ENCODE data around the gene CLEC4F.

Gene CLEC4F

GRCh38 chr2:70778676-70779075, 41.7 kb downstream of the CLEC4F start:
- Histone ChIP-seq H3K9me3 (ENCODE audit: control insufficient read depth, insufficient read depth, low read length) (no peaks in the 10 kb centered on the region), H4K20me1 (ENCODE audit: control insufficient read depth, insufficient read depth, low read depth, low read length) (no peaks in the 10 kb centered on the region), H3K4me2 (ENCODE audit: low read length) (no peak overlapping the region), H3F3A (ENCODE audit: control insufficient read depth, insufficient read depth) (no peaks in the 10 kb centered on the region), H3K4me3 (ENCODE audit: low read length) (no peak overlapping the region), H3K36me3 (ENCODE audit: control insufficient read depth, low read length) (no peaks in the 10 kb centered on the region), H3K79me2 (ENCODE audit: control insufficient read depth, low read length) (no peaks in the 10 kb centered on the region), H3K9me2 (replicated peaks; ENCODE audit: control insufficient read depth, low read length) (no peaks in the 10 kb centered on the region), H3K27ac (ENCODE audit: low read depth, low read length) (no peak overlapping the region), H3K27me3 (ENCODE audit: control insufficient read depth, low read length) (peaks cover 8% of the 10 kb centered on the region), H3K4me1 (ENCODE audit: control insufficient read depth, low read length) (no peaks in the 10 kb centered on the region)
- TF ChIP-seq EZH2phosphoT487 (IDR thresholded peaks at IDR 0.05; ENCODE audit: borderline replicate concordance, low read length) = no peak
- TF ChIP-seq, protein P1, sequence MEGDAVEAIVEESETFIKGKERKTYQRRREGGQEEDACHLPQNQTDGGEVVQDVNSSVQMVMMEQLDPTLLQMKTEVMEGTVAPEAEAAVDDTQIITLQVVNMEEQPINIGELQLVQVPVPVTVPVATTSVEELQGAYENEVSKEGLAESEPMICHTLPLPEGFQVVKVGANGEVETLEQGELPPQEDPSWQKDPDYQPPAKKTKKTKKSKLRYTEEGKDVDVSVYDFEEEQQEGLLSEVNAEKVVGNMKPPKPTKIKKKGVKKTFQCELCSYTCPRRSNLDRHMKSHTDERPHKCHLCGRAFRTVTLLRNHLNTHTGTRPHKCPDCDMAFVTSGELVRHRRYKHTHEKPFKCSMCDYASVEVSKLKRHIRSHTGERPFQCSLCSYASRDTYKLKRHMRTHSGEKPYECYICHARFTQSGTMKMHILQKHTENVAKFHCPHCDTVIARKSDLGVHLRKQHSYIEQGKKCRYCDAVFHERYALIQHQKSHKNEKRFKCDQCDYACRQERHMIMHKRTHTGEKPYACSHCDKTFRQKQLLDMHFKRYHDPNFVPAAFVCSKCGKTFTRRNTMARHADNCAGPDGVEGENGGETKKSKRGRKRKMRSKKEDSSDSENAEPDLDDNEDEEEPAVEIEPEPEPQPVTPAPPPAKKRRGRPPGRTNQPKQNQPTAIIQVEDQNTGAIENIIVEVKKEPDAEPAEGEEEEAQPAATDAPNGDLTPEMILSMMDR (IDR thresholded peaks at IDR 0.05; ENCODE audit: low read depth, low read length, poor library complexity, severe bottlenecking) = no peak

- no peaks in the 10 kb centered on the region for H3K79me2 ChIP-seq (ENCODE audit: control insufficient read depth, low read length)
- no peaks in the 10 kb centered on the region for H3K4me1 ChIP-seq (ENCODE audit: control insufficient read depth, low read length)
- no peaks in the 10 kb centered on the region for H3K36me3 ChIP-seq (ENCODE audit: control insufficient read depth, low read length)
- no peaks in the 10 kb centered on the region for H4K20me1 ChIP-seq (ENCODE audit: control insufficient read depth, insufficient read depth, low read depth, low read length)
- no peaks in the 10 kb centered on the region for H3K9me2 ChIP-seq (replicated peaks; ENCODE audit: control insufficient read depth, low read length)
- no peak overlapping the region for H3K4me3 ChIP-seq (ENCODE audit: low read length)
- no peak overlapping the region for H3K27ac ChIP-seq (ENCODE audit: low read depth, low read length)
- no peaks in the 10 kb centered on the region for H3K9me3 ChIP-seq (ENCODE audit: control insufficient read depth, insufficient read depth, low read length)
- peaks cover 8% of the 10 kb centered on the region for H3K27me3 ChIP-seq (ENCODE audit: control insufficient read depth, low read length)
- TF ChIP-seq, protein P1 (IDR thresholded peaks at IDR 0.05; ENCODE audit: low read depth, low read length, poor library complexity, severe bottlenecking) = no peak
- TF ChIP-seq EZH2phosphoT487 (IDR thresholded peaks at IDR 0.05; ENCODE audit: borderline replicate concordance, low read length) = no peak
- H3K4me2 ChIP-seq (ENCODE audit: low read length) = no peak overlapping the region
- no peaks in the 10 kb centered on the region for H3F3A ChIP-seq (ENCODE audit: control insufficient read depth, insufficient read depth)
Measured at GRCh38 chr2:70777450-70777849, 42.9 kb downstream of the CLEC4F start.

DNA sequence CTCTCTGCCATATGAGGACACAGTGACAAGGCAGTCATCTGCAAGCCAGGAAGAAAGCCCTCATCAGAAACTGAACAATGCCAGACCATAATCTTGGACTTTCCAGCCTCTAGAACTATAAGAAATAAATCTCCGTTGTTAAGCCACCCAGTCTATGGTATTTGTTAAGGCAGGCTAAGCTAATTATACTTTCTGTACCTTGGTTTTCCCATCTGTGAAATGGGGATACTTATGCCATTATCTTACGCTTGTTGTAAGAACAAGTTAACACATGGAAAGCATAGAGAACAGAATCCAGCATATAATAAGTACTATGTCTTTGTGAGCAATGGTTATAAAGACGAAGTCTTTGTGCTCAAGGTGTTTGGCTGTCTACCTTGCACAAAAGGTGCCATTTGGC, 44.1 kb downstream of the CLEC4F start:
- TF ChIP-seq, protein P1 (IDR thresholded peaks at IDR 0.05; ENCODE audit: low read depth, low read length, poor library complexity, severe bottlenecking) = no peak
- TF ChIP-seq EZH2phosphoT487 (IDR thresholded peaks at IDR 0.05; ENCODE audit: borderline replicate concordance, low read length) = no peak
- no peak overlapping the region for H3K4me2 ChIP-seq (ENCODE audit: low read length)

DNA sequence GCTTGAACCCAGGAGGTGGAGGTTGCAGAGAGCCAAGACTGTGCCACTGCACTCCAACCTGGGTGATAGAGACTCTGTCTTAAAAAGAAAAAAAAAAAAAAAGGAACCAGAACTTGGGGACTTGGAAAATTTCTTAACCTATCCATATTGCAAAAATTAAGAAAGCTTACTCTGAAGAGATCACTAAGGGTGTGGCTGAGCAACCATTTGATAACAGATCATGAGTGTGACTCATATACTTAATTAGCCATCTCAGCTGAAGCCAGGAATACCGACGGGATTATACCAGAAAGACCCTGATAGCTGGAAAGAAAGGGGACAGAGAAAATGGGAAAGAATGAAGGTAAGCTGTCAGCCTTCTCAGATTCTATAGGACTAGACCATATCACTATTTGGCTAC, 45.3 kb downstream of the CLEC4F start:
- no peak overlapping the region for H3K4me2 ChIP-seq (ENCODE audit: low read length)
- H4K20me1 ChIP-seq (ENCODE audit: control insufficient read depth, insufficient read depth, low read depth, low read length) = no peaks in the 10 kb centered on the region
- no peak overlapping the region for H3K4me3 ChIP-seq (ENCODE audit: low read length)
- peaks cover 18% of the 10 kb centered on the region for H3K27me3 ChIP-seq (ENCODE audit: control insufficient read depth, low read length)
- no peaks in the 10 kb centered on the region for H3F3A ChIP-seq (ENCODE audit: control insufficient read depth, insufficient read depth)
- H3K36me3 ChIP-seq (ENCODE audit: control insufficient read depth, low read length) = no peaks in the 10 kb centered on the region
- H3K9me2 ChIP-seq (replicated peaks; ENCODE audit: control insufficient read depth, low read length) = no peaks in the 10 kb centered on the region
- no peaks in the 10 kb centered on the region for H3K9me3 ChIP-seq (ENCODE audit: control insufficient read depth, insufficient read depth, low read length)
- no peaks in the 10 kb centered on the region for H3K79me2 ChIP-seq (ENCODE audit: control insufficient read depth, low read length)
- TF ChIP-seq, protein P1 (IDR thresholded peaks at IDR 0.05; ENCODE audit: low read depth, low read length, poor library complexity, severe bottlenecking) = no peak
- no peak for TF ChIP-seq EZH2phosphoT487 (IDR thresholded peaks at IDR 0.05; ENCODE audit: borderline replicate concordance, low read length)
- H3K27ac ChIP-seq (ENCODE audit: low read depth, low read length) = no peak overlapping the region
- H3K4me1 ChIP-seq (ENCODE audit: control insufficient read depth, low read length) = no peaks in the 10 kb centered on the region

More for the DNA sequence above, 44.1 kb downstream of the CLEC4F start:
- Histone ChIP-seq H3K36me3 (ENCODE audit: control insufficient read depth, low read length) (no peaks in the 10 kb centered on the region), H3K79me2 (ENCODE audit: control insufficient read depth, low read length) (no peaks in the 10 kb centered on the region), H3F3A (ENCODE audit: control insufficient read depth, insufficient read depth) (no peaks in the 10 kb centered on the region), H3K9me3 (ENCODE audit: control insufficient read depth, insufficient read depth, low read length) (no peaks in the 10 kb centered on the region), H3K27ac (ENCODE audit: low read depth, low read length) (no peak overlapping the region), H4K20me1 (ENCODE audit: control insufficient read depth, insufficient read depth, low read depth, low read length) (no peaks in the 10 kb centered on the region), H3K27me3 (ENCODE audit: control insufficient read depth, low read length) (peaks cover 14% of the 10 kb centered on the region), H3K4me3 (ENCODE audit: low read length) (no peak overlapping the region), H3K9me2 (replicated peaks; ENCODE audit: control insufficient read depth, low read length) (no peaks in the 10 kb centered on the region), H3K4me1 (ENCODE audit: control insufficient read depth, low read length) (no peaks in the 10 kb centered on the region)
